GM12873 (cell line): ENCODE data around the gene PDE1C.

Experiments used
- CTCF ChIP-seq: IDR thresholded peaks from 2 replicates; pipeline ENCODE4 v1.5.1; 2012; ENCODE audit warnings: low read depth, mild to moderate bottlenecking, moderate library complexity, low read length, control low read depth; ENCODE audit not compliant: insufficient read depth; ENCODE audit errors: missing control alignments

Gene PDE1C

DNA sequence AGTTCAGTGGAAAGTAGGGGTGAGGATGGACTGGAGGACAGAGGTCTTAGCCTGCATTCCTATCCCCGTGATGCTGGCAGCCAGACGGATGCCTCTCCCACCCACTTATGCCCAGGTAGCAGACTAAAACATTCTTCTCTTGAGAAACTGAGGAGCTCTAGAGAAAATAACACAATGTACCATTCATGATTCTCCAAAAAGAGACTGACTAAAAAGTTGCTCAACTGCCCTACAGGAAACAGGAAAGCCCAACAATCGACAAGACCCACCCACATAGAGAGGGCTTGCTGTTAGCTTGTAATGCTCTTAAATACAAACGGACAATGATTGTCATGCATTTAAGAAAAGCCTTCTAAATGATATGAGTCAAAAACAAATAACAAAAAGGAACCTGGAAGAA is 33.2 kb upstream of the PDE1C start:
- no peak for TF ChIP-seq CTCF

DNA sequence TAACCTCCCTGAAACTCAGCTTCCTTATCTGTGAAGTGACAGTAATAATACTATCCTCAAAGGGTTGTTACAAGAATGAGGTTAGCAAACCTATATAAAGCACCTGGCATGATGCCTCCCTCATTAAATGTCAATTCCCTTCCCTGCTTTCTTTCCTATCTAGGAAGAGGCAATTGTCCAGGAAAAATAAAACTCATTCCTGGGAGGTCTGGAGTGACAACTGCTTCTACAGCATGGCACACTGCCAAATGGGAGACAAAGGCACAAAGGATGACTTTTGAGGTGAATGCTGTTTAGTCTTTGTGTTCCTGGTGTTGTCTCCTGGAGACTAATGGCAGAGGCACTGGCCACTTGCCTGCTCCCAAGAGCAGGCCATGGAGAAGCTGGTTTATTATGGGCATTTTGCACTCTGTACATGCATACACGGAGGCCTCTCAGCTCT is 32.2 kb upstream of the PDE1C start:
- no peak for TF ChIP-seq CTCF

DNA sequence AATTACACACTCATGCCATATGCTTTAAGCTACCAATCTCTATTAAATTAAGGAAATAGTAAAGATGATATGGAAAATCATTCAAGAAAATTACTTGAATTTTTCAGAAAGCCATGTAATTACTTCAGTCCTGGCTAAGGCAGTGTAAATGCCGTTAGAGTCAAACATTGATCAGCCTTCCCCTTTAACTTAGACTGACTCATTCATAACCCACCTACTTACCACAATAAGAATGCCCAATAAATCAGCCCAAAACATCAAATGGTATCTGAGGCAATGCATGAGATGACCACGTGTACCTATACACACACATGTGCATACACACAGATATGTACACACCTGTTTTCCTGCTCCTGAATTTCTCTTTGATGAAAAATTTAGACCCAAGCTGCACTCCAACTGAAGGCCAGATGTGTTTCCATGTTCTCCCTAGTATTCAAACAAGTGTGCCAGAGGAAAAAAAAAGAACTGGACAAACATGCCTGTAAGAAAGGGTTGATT is 30.2 kb upstream of the PDE1C start:
- TF ChIP-seq CTCF: no peak

DNA sequence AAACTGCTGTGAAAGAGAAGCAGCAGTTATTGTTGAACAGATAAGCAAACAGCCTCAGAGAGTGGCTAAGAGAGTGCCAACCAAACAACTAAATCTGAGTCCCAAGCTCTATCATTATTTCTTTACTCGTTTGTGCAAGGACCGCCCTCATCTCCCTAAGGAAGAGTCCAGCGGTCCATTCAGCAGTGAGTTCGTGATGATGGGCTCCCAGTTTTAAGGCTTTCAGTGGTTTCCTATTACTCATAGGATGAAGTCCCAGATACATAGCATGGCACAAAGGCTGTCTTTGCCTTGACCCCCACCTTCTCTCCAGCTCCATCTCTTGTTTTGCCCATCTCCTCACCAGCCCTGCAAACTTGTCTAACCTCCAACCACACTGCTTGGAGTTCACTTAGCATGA is 24.3 kb upstream of the PDE1C start:
- TF ChIP-seq CTCF: no peak

DNA sequence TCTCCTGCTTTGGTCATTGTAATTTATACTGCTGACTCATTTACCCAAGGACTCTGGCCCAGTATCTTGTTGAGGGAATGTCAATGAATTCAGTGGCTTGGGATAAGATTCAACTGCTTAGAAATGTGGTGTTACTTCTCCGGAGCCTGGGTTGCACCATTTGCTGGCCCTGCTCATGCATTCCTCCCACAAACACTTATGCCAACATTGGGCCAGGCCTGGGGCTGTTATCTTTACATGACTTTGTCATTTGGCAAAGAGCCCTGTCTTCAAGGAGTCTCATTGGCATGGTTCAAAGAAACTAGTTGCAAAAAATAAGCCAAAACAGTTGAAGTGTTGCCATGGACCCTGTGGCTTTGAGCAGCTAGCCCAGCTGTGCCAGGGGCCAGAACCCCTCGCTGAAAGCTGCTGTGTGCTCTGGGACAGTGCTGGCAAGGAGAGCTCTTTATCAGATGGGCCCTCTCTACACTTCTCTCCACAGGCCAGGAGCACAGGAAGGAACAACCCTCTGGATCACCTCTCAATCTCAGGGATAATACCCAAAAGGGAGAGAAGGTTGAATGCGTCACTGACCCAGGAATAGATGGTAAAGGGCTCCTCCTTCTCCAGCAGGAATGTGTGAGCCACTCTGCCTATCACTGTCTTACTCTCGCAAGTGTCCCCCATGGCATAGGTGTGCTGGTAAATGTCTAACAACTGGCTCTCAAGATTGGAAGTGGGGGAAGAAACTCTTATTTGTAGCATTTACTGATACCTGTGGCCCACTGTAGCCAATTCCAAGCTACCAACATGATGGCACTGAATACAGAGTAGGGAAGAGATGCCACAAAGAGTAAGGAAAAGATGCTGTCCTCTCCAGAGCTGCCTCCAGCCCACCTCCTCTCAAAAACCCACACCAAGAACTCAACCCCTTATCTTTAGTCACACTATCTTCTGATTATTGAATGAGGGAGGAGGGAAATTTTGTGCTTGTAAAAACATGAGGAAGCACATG is 23.5 kb upstream of the PDE1C start:
- no peak for TF ChIP-seq CTCF

GRCh38 chr7:32092346-32092745 is 22.1 kb upstream of the PDE1C start:
- TF ChIP-seq CTCF: no peak

DNA sequence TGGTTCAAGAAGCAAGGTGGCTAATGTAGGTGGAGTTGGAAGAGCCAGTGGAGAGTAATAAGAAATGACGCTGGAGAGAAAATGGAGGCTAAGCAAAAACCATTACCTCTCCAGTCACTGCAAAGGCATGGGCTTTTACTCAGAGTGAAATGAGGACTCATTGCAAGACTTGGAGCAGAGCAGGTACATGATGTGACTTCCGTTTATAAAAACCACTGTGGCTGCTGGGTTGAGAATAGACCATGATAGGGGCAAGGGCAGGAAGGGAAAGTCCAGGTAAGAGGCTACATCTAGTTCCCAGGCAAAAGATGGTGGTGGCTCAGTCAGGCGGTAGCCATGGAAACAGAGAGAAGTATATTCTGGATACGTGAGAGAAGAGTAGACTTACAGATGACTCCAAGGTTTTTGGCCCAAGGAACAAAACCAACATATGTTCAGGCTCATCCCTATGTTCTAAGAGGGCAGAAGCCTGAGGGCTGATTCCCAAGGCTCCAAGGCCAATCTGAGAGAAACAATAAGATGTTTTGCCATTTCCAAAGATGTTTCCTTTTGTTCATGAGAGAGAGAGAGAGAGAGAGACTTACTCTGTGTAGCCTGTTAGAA is 21.5 kb upstream of the PDE1C start:
- TF ChIP-seq CTCF: no peak
